Right lung (tissue), 10 donors: Measurements from ENCODE around the gene TM9SF2. TPM values are rescaled to one million over a fixed set of nuclear protein-coding genes. Genes with fewer than 3 reads are reported as not detected.
A peak's percentile ranks its signal among the peaks of the same experiment; 100 is the strongest.
"Not testable (repeated sequence)": the region's sequence is repeated elsewhere in the genome, so short reads cannot be mapped to it uniquely, and the experiment has no call there.

ENCODE experiments used
- DNase-seq, 2 donors: peaks; one replicate each; pipeline ENCODE4 v3.0.0-alpha.2; 2013
- long read RNA-seq, 8 donors: transcript quantifications; one replicate each; lab custom pipeline, GENCODE V29; 2026
- polyA plus RNA-seq, 5 donors: library from polyadenylated mRNA; unstranded; fragments of 120-200 nt; gene quantifications; one replicate each; pipeline versions ENCODE4 v1.2.1 to v1.2.3, GENCODE V29; 2013; ENCODE audit warnings: inconsistent platforms in 1 of 5, low replicate concordance in 1 of 5; ENCODE audit not compliant: insufficient read length in 5 of 5, insufficient read depth in 1 of 5

Gene TM9SF2, protein sequence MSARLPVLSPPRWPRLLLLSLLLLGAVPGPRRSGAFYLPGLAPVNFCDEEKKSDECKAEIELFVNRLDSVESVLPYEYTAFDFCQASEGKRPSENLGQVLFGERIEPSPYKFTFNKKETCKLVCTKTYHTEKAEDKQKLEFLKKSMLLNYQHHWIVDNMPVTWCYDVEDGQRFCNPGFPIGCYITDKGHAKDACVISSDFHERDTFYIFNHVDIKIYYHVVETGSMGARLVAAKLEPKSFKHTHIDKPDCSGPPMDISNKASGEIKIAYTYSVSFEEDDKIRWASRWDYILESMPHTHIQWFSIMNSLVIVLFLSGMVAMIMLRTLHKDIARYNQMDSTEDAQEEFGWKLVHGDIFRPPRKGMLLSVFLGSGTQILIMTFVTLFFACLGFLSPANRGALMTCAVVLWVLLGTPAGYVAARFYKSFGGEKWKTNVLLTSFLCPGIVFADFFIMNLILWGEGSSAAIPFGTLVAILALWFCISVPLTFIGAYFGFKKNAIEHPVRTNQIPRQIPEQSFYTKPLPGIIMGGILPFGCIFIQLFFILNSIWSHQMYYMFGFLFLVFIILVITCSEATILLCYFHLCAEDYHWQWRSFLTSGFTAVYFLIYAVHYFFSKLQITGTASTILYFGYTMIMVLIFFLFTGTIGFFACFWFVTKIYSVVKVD
- polyA plus RNA-seq = 100 to 1,000 TPM; 125 to 157 (median 150) TPM
- long read RNA-seq, donor 1, transcript TM9SF2-201 (17 exons, 3,430 nt) = major isoform, 81 of 112 reads
- long read RNA-seq, donor 1, partial matches to known transcripts = 31 of 112 reads
- long read RNA-seq, donor 1, other reads (novel, unspliced or antisense) = 0 of 112 reads
- long read RNA-seq, donor 2, transcript TM9SF2-201 (17 exons, 3,430 nt) = major isoform, 47 of 68 reads
- long read RNA-seq, donor 2, partial matches to known transcripts = 21 of 68 reads
- long read RNA-seq, donor 2, other reads (novel, unspliced or antisense) = 0 of 68 reads
- long read RNA-seq, donor 3, transcript TM9SF2-201 (17 exons, 3,430 nt) = major isoform, 30 of 79 reads
- long read RNA-seq, donor 3, partial matches to known transcripts = 48 of 79 reads
- long read RNA-seq, donor 3, other reads (novel, unspliced or antisense) = 0 of 79 reads
- long read RNA-seq, donor 4, transcript TM9SF2-201 (17 exons, 3,430 nt) = major isoform, 35 of 63 reads
- long read RNA-seq, donor 4, partial matches to known transcripts = 28 of 63 reads
- long read RNA-seq, donor 4, other reads (novel, unspliced or antisense) = 0 of 63 reads
- long read RNA-seq, donor 5, transcript TM9SF2-201 (17 exons, 3,430 nt) = major isoform, 47 of 121 reads
- long read RNA-seq, donor 5, partial matches to known transcripts = 69 of 121 reads
- long read RNA-seq, donor 5, other reads (novel, unspliced or antisense) = 5 of 121 reads
- long read RNA-seq, donor 6, transcript TM9SF2-201 (17 exons, 3,430 nt) = major isoform, 62 of 138 reads
- long read RNA-seq, donor 6, partial matches to known transcripts = 76 of 138 reads
- long read RNA-seq, donor 6, other reads (novel, unspliced or antisense) = 0 of 138 reads
- long read RNA-seq, donor 7, transcript TM9SF2-201 (17 exons, 3,430 nt) = major isoform, 62 of 82 reads
- long read RNA-seq, donor 7, partial matches to known transcripts = 20 of 82 reads
- long read RNA-seq, donor 7, other reads (novel, unspliced or antisense) = 0 of 82 reads
- long read RNA-seq, donor 8, transcript TM9SF2-201 (17 exons, 3,430 nt) = major isoform, 27 of 34 reads
- long read RNA-seq, donor 8, partial matches to known transcripts = 7 of 34 reads
- long read RNA-seq, donor 8, other reads (novel, unspliced or antisense) = 0 of 34 reads

DNA sequence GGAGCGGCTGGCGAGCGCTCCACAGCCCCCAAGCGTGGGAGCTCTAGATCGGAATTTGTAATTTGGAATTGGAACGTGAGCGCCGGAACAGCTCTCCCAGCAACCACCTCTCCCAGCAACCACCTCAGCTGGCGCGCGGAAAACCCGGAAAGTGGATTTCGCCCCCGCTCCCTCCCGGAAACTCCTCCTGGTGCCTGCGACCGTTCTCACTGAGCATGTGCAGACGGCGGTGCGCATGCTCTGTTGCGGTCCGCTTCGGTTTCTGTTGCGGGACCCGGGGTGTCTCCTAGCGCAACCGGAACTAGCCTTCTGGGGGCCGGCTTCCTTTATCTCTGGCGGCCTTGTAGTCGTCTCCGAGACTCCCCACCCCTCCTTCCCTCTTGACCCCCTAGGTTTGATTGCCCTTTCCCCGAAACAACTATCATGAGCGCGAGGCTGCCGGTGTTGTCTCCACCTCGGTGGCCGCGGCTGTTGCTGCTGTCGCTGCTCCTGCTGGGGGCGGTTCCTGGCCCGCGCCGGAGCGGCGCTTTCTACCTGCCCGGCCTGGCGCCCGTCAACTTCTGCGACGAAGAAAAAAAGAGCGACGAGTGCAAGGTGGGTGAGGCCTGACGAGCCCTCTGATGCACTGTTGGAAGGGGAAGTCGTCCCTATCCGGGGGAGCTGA is at the start of gene TM9SF2:
Gene TM9SF2, plus strand, starts transcription at position 289 of the 664 bp plus-strand sequence. Its CDS starts 135 bp downstream, at position 424.
- peak; percentile 97 to 98 for DNase-seq

DNA sequence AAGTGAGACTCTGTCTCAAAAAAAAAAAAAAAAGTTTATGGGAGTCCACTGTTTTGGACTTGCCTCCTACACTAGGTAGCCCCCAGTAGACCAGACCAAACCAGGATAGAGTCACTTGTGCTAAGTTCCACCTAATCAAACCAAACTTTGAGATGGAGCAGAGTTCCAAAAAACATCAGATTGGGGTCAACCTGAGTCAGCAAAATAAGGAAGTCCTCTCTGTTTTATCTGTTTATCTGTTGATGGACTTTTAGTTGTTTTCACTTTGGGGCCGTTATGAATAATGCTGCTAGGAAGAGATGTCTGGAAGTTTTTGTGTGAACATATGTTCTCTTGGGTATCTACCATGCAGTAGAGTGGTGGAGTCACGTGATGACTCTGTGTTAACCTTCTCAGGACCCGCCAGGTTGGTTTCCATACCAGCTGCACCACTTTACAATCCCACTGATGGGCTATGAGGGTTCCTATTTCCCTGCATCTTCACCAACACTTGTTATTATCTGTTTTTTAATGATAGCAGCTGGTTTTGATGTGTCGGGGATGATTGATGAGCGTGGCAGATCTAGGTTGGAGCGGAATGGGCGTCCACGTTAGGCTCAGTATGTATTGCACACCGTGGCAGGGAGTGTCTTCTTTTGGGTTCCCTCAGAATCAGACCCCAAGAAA is 46.6 kb upstream of the TM9SF2 start:
- no peak for DNase-seq

DNA sequence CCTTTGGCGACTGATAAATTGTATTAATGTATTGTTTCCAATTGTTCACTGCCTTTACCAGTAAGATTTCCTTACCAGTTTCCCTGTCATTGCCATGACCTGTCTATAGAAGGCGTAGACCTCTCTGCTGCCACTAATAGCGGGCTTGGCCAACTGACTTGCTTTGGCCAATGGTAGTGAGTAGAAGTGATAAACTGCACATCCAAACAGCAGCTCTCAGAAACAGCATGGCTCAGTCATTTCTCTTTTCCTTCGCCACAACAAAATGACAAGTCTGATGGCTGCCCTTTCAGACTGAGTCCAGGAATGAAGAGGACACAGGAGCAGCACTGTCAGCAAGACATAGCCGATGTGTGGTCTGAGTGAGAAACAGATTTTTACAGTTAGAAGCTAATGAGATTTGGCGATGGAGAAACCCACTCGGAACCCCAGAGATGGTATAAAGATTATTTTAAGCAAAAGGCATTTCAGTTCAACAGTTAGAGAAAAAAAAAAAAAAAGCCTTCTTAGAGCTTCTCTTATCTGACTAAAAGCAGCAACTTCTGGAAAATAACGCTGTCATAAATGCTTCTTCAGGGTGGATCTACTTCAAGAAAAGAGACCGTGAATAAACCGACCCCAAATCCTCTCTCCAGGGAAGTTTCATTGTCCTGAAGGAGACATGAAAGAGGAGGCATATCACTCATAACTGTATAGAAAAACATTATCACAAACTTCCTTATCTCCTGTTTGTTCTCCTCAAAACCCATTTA is 42.0 kb upstream of the TM9SF2 start:
- no peak for DNase-seq

DNA sequence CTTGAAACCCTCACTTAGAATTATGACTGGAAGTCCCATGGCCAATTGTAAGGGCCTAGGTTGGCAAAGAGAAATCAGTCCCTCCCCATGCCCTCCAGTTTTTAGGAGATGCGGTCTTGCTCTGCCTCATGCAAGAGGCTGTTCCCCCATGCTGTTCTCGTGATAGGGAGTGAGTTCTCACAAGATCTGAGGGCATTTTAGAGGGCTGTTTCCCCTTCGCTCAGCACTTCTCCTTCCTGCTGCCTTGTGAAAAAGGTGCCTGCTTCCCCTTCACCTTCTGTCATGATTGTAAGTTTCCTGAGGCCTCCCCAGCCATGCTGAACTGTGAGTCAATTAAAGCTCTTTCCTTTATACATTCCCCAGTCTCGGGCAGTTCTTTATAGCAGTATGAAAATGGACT is 40.5 kb upstream of the TM9SF2 start:
- DNase-seq = not testable (repeated sequence)

DNA sequence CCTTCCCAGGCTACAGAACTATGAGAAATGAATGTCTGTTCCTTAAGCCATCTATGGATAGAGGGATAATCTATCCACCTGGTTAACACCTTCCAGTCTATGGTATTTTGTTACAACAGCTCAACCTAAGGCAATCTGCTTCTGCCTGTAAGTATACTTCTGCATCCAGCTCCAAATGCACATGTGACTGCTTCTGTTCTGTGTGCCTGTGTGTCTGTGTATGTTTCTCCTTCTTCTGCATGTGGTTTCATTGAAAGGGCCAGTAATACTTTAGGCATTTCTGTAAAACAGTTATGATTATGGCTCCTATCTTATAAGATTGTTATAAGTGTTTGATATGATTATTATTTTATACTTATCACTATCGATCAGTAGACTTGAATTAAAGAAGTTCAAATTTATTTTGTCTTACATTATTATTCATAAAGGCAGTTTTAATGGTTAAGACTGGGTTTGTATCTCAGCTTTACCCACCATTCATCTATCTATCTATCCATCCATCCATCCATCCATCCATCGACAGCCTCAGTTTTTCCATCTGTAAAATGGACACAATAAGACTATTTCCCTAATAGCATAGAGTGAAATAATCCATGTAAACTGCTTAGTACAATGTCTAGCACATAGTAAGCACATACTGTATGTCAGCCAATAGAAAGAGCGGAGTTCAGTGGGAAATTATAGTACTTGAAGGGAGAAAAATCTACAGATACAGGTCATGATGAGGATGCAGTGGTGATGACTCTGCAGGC is 37.5 kb upstream of the TM9SF2 start:
- DNase-seq = no peak

DNA sequence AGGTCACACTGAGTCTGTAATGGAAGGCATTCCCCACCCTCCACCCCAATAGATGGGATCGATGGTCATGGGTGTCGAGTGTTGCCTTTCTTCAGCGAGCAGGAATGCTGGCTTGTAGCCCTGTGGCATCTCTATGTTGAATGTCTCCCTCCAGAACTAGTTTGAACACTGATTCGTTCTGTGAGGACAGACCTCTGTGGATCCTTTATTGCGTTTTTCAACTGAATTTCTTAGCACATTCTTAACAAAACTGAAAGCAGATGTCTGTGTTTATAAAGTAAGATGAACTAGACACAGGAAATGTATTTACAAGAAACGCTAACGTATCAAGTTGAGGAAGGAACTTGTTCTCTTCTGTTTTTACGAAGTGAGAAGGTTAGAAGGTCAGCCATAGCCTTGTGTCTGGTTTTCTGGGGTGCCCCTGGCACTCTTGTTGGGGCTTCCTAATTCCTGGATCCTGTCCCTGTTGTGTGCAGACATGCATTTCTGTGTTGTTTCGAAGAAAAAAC is 36.8 kb upstream of the TM9SF2 start:
- DNase-seq = no peak

DNA sequence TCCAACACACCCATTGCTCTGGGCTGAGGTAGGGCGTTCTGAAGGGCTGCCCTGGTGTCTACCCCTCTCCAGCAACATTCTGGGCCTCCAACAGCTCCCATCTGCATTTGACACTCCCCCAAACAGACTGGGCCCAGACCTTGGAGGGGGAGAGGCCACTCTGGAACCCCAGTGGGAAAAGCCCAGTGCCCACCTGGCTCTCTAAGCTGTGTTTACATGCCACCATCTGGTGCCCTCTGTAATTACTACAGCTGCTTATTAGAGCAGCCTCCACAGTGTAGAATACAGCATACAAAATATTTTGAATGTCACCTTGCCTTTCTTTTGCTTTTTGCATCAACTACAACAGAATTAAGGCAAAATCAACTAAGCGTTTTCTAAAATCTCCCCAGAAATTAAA is 35.8 kb upstream of the TM9SF2 start:
- no peak for DNase-seq

DNA sequence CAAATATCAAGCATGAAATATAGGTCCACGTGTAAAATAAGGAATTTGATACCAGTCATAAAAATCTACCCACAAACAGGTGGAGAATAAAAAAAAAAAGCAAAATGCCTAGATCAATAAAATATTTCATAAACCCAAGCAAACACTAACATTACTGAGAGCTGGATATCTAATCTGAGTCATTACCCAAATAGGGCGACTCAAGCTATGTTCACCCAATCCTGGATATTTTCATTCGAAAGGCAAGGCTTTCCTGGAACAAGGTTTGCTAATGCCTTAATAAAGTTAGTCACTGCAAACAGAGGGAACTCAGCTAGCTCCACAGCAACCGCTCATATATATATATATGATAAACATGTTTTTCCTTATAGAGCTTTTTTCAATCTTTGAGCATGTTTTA is 33.5 kb upstream of the TM9SF2 start:
- DNase-seq = no peak

DNA sequence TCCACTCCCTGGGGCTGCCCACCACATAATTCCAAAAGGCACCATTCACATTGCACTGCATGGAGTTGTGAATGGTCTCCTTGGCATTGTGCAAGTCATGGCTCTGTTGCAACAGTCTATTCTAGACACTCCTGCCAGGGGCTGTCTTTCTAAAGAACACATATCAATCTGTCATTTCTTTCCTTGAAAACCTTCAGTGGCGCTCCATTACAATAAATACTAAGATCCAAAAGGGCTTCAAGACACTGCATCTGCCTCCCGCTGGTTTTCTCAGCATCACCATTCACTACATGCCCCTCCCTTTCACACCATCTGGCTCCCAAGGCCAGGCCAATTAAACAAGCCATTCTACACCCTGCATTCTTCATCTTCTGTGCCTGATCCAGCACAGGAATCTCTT is 32.2 kb upstream of the TM9SF2 start:
- DNase-seq = no peak

DNA sequence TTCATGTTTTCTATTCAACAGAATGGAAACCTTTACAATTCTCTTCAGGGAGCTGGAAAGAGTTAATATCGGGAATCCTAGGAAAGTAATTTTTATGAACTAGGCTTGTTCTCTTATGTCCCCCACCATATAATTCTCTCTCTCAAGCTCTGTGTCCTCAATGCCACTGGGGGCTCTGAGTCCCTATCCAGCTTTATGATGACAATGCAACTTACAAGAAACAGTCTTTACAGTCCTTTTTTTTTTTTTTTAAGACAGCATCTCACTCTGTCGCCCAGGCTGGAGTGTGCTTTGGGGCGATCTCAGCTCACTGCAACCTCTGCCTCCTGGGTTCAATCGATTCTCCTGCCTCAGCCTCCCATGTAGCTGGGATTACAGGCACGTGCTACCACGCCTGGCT is 31.2 kb upstream of the TM9SF2 start:
- no peak for DNase-seq

DNA sequence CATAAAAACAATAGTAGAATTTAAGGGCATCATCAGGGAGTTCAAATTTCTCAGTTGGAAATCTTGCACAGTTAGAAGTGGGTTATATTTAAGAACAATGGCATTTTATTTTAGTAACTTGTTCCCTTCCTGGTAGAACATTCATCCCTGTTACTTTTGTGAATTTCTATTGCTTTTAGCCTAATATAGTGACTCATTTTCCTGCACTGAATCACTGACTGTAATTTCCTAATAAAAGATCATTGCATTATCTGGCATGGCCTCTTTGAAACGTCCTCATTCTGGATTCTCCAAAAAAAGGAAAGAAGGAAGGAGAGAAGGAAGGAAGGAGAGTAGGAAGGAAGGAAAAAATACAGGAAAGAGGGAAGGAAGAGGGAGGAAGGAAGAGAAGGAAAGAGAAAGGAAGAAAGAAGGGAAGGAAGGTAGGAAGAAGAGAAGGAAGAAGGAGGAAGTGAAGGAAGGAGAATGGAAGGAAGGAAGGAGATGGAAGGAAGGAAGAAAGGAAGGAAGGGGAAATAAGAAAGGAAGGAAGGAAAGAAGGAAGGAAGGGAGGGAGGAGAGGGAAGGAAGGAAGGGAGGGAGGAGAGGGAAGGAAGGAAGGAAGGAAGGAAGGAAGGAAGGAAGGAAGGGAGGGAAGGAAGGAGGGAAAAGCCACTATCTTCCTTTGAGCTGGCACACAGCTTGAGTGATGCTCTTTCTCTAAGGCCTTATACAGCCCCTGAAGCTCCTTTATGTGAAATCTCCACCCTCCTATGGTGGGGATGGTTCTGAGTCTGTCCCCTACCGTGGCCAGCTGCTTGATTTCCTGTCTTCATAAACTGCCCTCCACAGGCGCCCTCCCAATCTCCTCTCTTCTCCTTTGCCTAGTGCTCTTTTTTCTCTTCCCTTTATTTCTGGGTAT is 29.8 kb upstream of the TM9SF2 start:
- DNase-seq = no peak

DNA sequence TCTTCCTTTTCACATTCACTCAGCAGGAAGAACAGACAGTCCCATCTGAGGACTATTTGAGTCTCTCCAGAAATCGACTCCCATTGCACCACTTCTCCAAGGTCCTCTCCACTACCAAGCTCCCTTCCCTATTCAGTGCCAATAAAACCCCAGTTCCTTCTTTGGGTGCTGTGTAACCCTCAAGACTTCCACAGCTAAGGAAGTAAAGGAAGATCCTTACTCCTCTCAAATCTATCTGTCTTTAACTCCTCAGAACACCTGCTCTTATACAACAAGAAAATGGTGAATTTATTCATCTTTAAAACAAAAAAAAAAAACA is 29.2 kb upstream of the TM9SF2 start:
- DNase-seq = no peak

DNA sequence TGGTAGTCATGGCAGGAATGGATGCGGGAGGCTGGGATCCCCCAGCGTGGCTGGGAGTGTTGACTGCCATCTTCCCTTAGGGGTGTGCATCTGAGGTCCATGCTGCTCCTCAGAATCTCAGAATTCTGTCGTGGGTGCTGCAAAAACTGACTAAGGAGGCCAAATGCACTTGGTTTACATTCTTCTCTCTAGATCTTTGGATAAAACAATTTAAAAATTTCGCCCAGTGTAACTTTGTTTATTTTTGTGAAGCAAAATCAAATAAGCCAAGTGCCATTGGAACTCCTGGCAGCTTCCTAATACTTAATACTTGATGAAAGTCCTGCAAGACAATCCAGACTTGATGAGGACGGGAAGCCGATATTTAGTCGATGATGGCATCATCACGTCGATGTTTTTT is 27.8 kb upstream of the TM9SF2 start:
- DNase-seq = no peak

DNA sequence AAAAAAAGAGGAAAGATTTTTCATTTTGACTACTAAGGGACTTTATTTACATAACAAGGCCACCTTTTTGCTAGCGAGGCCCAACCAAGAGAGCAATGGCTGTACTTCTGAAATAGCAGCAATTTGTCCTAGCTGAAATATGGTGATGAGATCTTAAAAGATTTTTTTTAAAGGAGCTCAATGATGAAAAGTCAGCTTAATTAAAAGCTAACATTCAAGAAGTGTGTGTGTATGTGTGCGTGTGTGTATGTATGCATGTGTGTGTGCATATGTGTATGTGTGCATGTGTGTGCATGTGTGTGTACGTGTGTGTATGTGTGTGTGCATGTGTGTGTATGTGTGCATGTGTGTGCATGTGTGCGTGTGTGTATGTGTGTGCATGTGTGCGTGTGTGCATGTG is 24.6 kb upstream of the TM9SF2 start:
- DNase-seq = no peak

DNA sequence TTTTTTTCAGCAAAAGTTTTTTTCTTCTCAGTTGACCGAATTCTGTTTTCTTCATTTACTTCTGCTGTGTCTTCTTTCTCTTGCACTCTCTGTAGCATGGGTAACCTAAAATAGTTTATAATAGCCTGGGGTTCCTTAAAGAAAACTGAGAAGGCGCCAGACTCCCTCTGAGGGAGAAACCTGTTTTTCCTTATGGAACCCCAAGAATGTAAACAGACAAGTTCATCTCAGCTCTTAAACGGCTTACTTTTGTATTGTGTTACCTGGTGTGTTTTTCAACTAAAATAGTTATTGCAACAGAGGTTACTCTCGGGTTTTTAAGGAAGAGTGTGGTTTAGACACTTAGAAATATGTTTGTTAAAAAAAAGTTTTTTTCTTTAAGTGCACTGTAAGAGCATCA is 23.8 kb upstream of the TM9SF2 start:
- no peak for DNase-seq

DNA sequence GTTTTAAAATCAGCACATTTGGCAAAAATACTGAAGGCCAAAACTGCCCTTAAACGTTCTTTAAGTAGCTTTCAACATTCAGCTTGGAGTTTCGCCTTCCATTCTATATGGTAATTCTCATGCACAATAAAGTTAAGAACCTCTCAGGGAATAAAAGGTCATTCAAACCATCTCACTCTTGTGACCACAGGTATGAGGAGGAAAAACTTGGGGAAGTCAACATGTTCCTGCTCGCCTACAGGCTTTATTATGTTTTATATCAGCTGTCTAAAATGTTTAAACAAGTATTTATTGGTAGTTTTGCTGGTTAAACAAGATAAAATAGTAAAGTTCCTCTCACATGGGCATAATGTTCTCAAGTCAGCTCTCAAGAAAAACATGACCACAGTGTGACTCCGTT is 19.9 kb upstream of the TM9SF2 start:
- DNase-seq = no peak

DNA sequence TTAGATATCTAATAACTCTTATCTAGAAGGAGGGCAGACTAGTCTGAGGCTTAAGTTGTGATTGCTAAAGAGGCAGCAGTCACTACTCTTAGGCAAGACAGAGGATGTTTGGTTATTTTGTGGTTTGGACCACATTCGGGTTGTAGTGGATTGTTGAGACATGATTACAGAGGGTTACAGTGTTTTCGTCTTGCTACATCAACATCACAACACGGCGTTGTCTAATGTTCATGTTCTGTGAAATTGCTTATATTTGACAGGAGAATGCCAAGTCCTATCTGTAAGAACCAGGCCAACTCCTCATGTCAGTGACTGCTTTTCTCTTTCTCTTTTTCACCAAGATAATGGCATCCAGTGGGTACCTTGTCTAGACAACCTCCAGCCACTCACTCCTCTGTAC is 16.8 kb upstream of the TM9SF2 start:
- DNase-seq = no peak
